ENCODE measurements around the gene ZNF135. TPM values are rescaled to one million over a fixed set of nuclear protein-coding genes. Genes with fewer than 3 reads are reported as not detected.

Gene ZNF135
- total and polyA plus RNA-seq, 3 experiments from 2014 or later = 1.0 to 1.4 (median 1.4) TPM

DNA sequence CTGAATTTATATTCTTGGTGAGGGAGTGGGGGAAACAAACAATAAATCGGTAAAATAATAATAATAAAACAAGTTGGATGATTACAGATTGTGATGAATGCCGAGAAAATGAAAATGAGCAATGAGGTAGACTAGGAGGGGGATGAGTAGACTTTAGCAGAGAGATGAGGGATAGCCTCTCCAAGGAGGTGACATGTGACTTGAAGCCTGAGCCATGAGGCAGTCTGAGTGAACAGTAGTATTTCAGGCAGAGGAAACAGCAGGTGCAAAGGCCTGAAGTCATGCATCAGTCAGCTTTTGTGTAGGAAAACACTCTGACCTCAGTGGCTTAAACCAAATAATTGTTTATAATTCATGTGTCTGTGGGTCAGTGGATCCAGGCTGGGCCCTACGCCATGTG is 4.6 kb downstream of the ZNF135 start:
- H3K9me3 ChIP-seq (ENCODE audit: low read length) = peaks cover 39% of the 10 kb centered on the region
- peaks cover 3 to 5% of the 10 kb centered on the region in 2 donors for H3K27me3 Mint-ChIP-seq
- no peaks in the 10 kb centered on the region for H3K27me3 ChIP-seq (ENCODE audit: insufficient read depth, low read length, poor library complexity, severe bottlenecking)
- H3K9me3 Mint-ChIP-seq = peaks cover 32 to 81% (median 71%) of the 10 kb centered on the region in 5 donors
- ChIA-PET POLR2A (no interaction called here), CTCF (no interaction called here)
- peaks cover 0 to 3% (median 3%) of the 10 kb centered on the region in 3 donors for H3K4me1 Mint-ChIP-seq
- H3K27ac Mint-ChIP-seq = no peak overlapping the region
- no peaks in the 10 kb centered on the region for H3K4me1 ChIP-seq (ENCODE audit: insufficient read depth, low read length)
- peaks cover 0 to 33% (median 19%) of the 10 kb centered on the region in 3 donors for H3K36me3 Mint-ChIP-seq
- no peak overlapping the region for H3K27ac ChIP-seq (ENCODE audit: low read depth, low read length)
- no peak overlapping the region for H3K4me3 ChIP-seq (ENCODE audit: low read length)
- DNase-seq = no peak
- H3K4me3 Mint-ChIP-seq = no peak overlapping the region
- H3K36me3 ChIP-seq (ENCODE audit: insufficient read depth, low read length) = no peaks in the 10 kb centered on the region

DNA sequence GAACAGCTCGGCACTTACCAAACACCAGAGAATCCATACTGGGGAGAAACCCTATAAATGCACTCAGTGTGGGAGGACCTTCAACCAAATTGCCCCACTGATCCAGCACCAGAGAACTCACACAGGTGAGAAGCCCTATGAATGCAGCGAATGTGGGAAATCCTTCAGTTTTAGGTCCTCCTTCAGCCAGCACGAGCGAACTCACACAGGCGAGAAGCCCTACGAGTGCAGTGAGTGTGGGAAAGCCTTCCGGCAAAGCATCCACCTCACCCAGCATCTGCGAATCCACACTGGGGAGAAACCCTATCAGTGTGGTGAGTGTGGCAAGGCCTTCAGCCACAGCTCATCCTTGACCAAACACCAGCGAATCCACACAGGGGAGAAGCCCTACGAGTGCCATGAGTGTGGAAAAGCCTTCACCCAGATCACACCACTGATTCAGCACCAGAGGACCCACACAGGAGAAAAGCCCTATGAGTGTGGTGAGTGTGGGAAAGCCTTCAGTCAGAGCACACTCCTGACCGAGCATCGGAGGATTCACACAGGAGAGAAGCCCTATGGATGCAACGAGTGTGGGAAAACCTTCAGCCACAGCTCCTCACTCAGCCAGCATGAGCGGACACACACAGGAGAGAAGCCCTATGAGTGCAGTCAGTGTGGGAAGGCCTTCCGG is 8.3 kb downstream of the ZNF135 start:
- H3K4me1 Mint-ChIP-seq = no peaks in the 10 kb centered on the region

DNA sequence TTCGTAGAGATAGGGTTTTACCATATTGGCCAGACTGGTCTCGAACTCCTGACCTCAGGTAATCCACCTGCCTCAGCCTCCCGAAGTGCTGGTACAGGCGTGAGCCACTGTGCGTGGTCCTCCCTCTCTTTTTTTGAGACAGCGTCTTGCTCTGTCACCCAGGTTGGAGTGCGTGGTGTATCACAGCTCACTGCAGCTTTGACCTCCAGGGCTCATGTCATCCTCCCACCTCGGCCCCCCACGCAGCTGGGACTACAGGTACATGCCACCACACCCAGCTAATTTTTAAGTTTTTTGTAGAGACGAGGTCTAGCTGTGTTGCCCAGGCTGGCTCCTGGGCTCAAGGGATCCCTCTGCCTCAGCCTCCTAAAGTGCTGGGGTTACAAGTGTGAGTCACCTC is 20.7 kb downstream of the ZNF135 start:
- H3K27ac ChIP-seq (ENCODE audit: low read depth, low read length) = no peak overlapping the region
- ChIA-PET POLR2A (no interaction called here), CTCF (no interaction called here)
- DNase-seq = no peak
- Mint-ChIP-seq H3K9me3 (peaks cover 26 to 79% (median 63%) of the 10 kb centered on the region in 5 donors), H3K27ac (peak overlapping the region in 1 of 8 donors; percentile 55), H3K4me1 (no peaks in the 10 kb centered on the region), H3K36me3 (peaks cover 0 to 24% (median 18%) of the 10 kb centered on the region in 3 donors), H3K4me3 (no peak overlapping the region), H3K27me3 (no peaks in the 10 kb centered on the region)
- H3K27me3 ChIP-seq (ENCODE audit: insufficient read depth, low read length, poor library complexity, severe bottlenecking) = no peaks in the 10 kb centered on the region
- H3K9me3 ChIP-seq (ENCODE audit: low read length) = peaks cover 20% of the 10 kb centered on the region
- no peaks in the 10 kb centered on the region for H3K4me1 ChIP-seq (ENCODE audit: insufficient read depth, low read length)
- H3K4me3 ChIP-seq (ENCODE audit: low read length) = no peak overlapping the region
- no peaks in the 10 kb centered on the region for H3K36me3 ChIP-seq (ENCODE audit: insufficient read depth, low read length)

More for the DNA sequence above, 8.3 kb downstream of the ZNF135 start:
- no peak overlapping the region for H3K27ac ChIP-seq (ENCODE audit: low read depth, low read length)
- Mint-ChIP-seq H3K27me3 (no peaks in the 10 kb centered on the region), H3K9me3 (peaks cover 36 to 87% (median 71%) of the 10 kb centered on the region in 5 donors), H3K4me3 (no peak overlapping the region), H3K36me3 (peaks cover 3 to 38% (median 20%) of the 10 kb centered on the region in 3 donors), H3K27ac (no peak overlapping the region)
- ChIA-PET CTCF (no interaction called here), POLR2A (no interaction called here)
- no peak for DNase-seq
- H3K9me3 ChIP-seq (ENCODE audit: low read length) = peaks cover 35% of the 10 kb centered on the region
- H3K36me3 ChIP-seq (ENCODE audit: insufficient read depth, low read length) = no peaks in the 10 kb centered on the region
- H3K27me3 ChIP-seq (ENCODE audit: insufficient read depth, low read length, poor library complexity, severe bottlenecking) = no peaks in the 10 kb centered on the region
- H3K4me1 ChIP-seq (ENCODE audit: insufficient read depth, low read length) = no peaks in the 10 kb centered on the region
- no peak overlapping the region for H3K4me3 ChIP-seq (ENCODE audit: low read length)

DNA sequence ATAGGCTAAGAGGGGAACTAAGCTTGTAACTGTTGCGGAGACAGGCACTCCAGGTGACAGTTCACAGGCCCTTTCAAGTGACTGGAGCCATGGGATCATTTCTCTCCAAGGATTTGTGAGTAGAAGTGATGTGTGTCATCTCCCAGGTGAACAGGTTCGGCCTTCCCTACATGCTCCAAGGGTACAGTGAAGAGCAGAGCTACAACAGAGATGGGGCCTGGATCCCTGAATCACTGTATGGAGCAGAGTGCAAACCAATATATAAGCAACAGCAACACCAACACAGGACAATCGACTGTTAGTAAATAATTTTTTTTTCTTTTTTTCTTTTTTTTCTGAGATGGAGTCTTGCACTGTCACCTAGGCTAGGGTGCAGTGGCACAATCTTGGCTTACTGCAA is 23.9 kb downstream of the ZNF135 start:
- no peaks in the 10 kb centered on the region for H3K4me1 ChIP-seq (ENCODE audit: insufficient read depth, low read length)
- no peaks in the 10 kb centered on the region for H3K27me3 Mint-ChIP-seq
- H3K27ac Mint-ChIP-seq = no peak overlapping the region
- no peaks in the 10 kb centered on the region for H3K36me3 ChIP-seq (ENCODE audit: insufficient read depth, low read length)
- no peak overlapping the region for H3K27ac ChIP-seq (ENCODE audit: low read depth, low read length)
- H3K9me3 ChIP-seq (ENCODE audit: low read length) = peaks cover 20% of the 10 kb centered on the region
- H3K9me3 Mint-ChIP-seq = peaks cover 17 to 59% (median 47%) of the 10 kb centered on the region in 5 donors
- ChIA-PET POLR2A (no interaction called here), CTCF (no interaction called here)
- H3K4me3 ChIP-seq (ENCODE audit: low read length) = no peak overlapping the region
- no peaks in the 10 kb centered on the region for H3K4me1 Mint-ChIP-seq
- H3K36me3 Mint-ChIP-seq = peaks cover 0 to 28% (median 27%) of the 10 kb centered on the region in 3 donors
- no peak overlapping the region for H3K4me3 Mint-ChIP-seq
- H3K27me3 ChIP-seq (ENCODE audit: insufficient read depth, low read length, poor library complexity, severe bottlenecking) = no peaks in the 10 kb centered on the region
- DNase-seq = no peak

DNA sequence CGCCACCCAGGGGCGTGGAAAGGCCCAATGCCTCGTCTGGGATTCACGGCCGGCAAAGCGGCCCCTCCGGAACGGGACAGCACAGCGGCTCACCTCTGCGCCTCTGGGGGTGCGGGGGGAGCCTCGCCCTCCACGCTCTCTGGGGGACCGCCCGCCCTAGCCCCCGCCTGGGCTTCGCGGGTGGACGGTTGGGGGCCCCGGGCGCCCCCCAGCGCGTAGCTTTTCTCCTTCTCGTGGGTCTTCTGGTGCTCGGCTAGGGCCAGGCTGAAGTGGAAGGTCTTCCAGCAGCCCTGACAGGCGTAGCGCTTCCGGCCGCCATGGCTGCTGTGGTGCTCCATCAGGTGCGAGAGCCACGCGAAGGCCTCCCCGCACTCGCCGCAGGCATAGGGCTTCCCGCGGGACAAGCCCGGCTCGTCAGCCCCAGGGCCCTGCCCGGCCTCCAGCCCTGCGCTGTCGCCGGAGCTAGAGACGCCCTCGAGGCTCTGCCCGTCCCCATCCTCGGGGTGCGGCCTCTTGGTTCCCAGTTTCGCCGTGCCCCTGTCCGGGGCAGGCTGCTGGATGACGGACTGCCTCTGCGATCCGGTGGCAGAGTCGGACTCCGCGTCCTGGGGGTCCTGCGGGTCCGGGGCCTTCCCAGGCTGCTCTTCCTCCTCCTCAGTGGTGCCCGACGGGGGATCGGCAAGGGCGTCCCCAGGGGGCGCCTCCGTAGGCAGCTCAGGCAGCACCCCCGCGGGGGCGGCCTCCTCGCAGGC is 25.7 kb downstream of the ZNF135 start:
- Mint-ChIP-seq H3K9me3 (peaks cover 17 to 51% (median 45%) of the 10 kb centered on the region in 5 donors), H3K27ac (no peak overlapping the region), H3K36me3 (peaks cover 0 to 28% (median 28%) of the 10 kb centered on the region in 3 donors), H3K27me3 (no peaks in the 10 kb centered on the region), H3K4me3 (no peak overlapping the region), H3K4me1 (no peaks in the 10 kb centered on the region)
- Histone ChIP-seq H3K36me3 (ENCODE audit: insufficient read depth, low read length) (no peaks in the 10 kb centered on the region), H3K4me3 (ENCODE audit: low read length) (no peak overlapping the region), H3K9me3 (ENCODE audit: low read length) (peaks cover 20% of the 10 kb centered on the region), H3K4me1 (ENCODE audit: insufficient read depth, low read length) (no peaks in the 10 kb centered on the region), H3K27me3 (ENCODE audit: insufficient read depth, low read length, poor library complexity, severe bottlenecking) (no peaks in the 10 kb centered on the region), H3K27ac (ENCODE audit: low read depth, low read length) (no peak overlapping the region)
- CTCF ChIA-PET = no interaction called here
- POLR2A ChIA-PET = no interaction called here
- no peak for DNase-seq

DNA sequence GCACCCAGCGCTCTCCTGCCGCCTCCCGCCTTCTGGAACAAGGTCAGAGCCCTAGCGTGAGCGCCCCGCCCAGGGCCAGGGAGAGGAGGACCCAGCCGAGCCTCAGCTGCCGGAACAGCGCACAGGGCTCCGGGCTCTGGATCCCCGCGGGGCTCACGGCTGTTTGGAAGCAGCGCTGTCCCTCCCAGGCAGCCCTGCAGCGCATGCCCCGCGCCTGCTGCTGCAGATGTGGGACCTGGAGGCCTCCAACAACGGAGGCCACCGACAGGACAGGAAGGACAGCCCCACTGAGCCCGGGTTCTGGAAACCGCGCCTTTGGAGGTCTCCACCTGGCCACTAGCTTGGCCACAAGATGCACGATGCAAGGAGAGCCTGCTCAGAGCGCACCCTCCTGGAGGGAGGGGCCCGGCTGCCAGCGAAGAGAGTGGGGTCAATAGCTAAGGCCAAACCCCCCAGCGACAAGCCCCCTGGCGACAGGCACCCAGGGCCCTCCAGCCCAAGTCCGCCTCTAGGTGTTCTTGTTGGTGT is 26.3 kb downstream of the ZNF135 start:
- ChIA-PET CTCF (no interaction called here), POLR2A (no interaction called here)
- Histone ChIP-seq H3K4me3 (ENCODE audit: low read length) (no peak overlapping the region), H3K4me1 (ENCODE audit: insufficient read depth, low read length) (no peaks in the 10 kb centered on the region), H3K9me3 (ENCODE audit: low read length) (peaks cover 22% of the 10 kb centered on the region), H3K27ac (ENCODE audit: low read depth, low read length) (no peak overlapping the region), H3K27me3 (ENCODE audit: insufficient read depth, low read length, poor library complexity, severe bottlenecking) (no peaks in the 10 kb centered on the region), H3K36me3 (ENCODE audit: insufficient read depth, low read length) (no peaks in the 10 kb centered on the region)
- DNase-seq = no peak
- Mint-ChIP-seq H3K9me3 (peaks cover 10 to 44% (median 41%) of the 10 kb centered on the region in 5 donors), H3K4me1 (no peaks in the 10 kb centered on the region), H3K27me3 (no peaks in the 10 kb centered on the region), H3K27ac (peak overlapping the region in 1 of 8 donors; percentile 50), H3K4me3 (no peak overlapping the region), H3K36me3 (peaks cover 0 to 28% (median 28%) of the 10 kb centered on the region in 3 donors)

DNA sequence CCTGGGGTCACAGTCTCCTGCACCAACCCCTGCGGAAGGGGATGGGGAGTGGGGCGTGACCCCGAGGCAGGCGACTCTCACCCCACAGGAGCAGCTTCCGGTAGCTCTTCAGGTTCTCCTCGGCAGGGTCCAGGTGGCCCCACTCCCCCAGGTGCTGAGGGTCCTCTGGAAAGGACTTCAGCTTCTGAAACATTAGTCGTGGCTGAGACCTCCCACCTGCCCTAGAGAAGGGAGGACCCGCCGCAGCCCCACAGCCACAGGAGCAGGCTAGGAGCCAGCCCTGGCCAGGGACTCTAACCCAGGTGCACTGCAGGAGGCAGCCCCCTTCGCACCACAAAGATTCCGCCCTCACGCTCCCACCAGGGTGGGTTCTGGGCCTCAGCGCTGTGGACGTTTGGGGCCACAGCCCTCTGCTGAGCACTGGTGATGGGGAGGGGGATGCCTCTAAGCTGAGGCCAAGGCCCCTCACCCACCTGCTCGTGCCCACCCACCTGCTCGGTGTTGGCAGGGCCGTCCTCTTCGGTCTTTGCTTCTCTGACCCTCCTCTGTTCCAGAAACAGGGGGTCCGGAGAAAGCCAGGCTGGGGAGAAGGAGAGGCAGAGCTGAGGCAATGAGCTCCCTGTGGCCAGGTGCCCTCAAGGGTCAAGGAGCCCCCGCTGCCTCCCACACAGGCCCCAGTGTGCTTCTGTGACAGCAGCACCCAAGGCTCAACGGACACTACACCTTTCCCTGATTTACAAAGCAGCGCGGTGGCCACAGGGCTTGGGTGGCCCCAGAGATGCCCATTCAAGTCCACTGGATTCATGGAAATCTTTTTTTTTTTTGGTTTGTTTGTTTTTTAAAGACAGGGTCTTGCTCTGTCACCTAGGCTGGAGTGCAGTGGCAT is 28.0 kb downstream of the ZNF135 start:
- no peaks in the 10 kb centered on the region for H3K4me1 ChIP-seq (ENCODE audit: insufficient read depth, low read length)
- Mint-ChIP-seq H3K36me3 (peaks cover 0 to 30% (median 27%) of the 10 kb centered on the region in 3 donors), H3K27me3 (no peaks in the 10 kb centered on the region), H3K4me1 (no peaks in the 10 kb centered on the region), H3K27ac (peak overlapping the region in 1 of 8 donors; percentile 77), H3K4me3 (no peak overlapping the region), H3K9me3 (peaks cover 0 to 35% (median 33%) of the 10 kb centered on the region in 5 donors)
- CTCF ChIA-PET = no interaction called here
- H3K27ac ChIP-seq (ENCODE audit: low read depth, low read length) = no peak overlapping the region
- POLR2A ChIA-PET = interaction anchor here (0.5 kb wide), 1 partner anchor 703 kb away, joined by 4 read pairs; no protein-coding TSS in a partner anchor
- H3K9me3 ChIP-seq (ENCODE audit: low read length) = peaks cover 9% of the 10 kb centered on the region
- H3K4me3 ChIP-seq (ENCODE audit: low read length) = no peak overlapping the region
- no peaks in the 10 kb centered on the region for H3K27me3 ChIP-seq (ENCODE audit: insufficient read depth, low read length, poor library complexity, severe bottlenecking)
- no peaks in the 10 kb centered on the region for H3K36me3 ChIP-seq (ENCODE audit: insufficient read depth, low read length)
- no peak for DNase-seq
